ENCODE data around the gene ARHGAP31.
"Not testable (repeated sequence)": the region's sequence is repeated elsewhere in the genome, so short reads cannot be mapped to it uniquely, and the experiment has no call there.

ARHGAP31 gene

GRCh38 chr3:119293871-119294695, at the start of gene ARHGAP31:
TSS of gene ARHGAP31 (plus strand) at chr3:119294383. CDS start at chr3:119294905, 522 bp downstream.
- no peaks in the 10 kb centered on the region for H3K9me3 ChIP-seq (ENCODE audit: control insufficient read depth, insufficient read depth, low read length)
- peaks cover 18% of the 10 kb centered on the region; the same call in 1 of the 2 replicates for H3K4me1 ChIP-seq (ENCODE audit: insufficient read depth, low read length)
- peak within 1 kb of the TSS; percentile 78 for H3K9ac ChIP-seq (ENCODE audit: low read depth, low read length)
- no peaks in the 10 kb centered on the region for H3K36me3 ChIP-seq (ENCODE audit: insufficient read depth, low read length)

- Histone ChIP-seq H3K9me3 (ENCODE audit: control insufficient read depth, insufficient read depth, low read length) (peaks cover 12% of the 10 kb centered on the region; the same call in 1 of the 2 replicates), H3K36me3 (ENCODE audit: insufficient read depth, low read length) (no peaks in the 10 kb centered on the region), H3K9ac (ENCODE audit: low read depth, low read length) (no peak overlapping the region), H3K4me1 (ENCODE audit: insufficient read depth, low read length) (no peaks in the 10 kb centered on the region)
Observed at GRCh38 chr3:119245778-119246177, 48.4 kb upstream of the ARHGAP31 start.

- no peaks in the 10 kb centered on the region for H3K36me3 ChIP-seq (ENCODE audit: insufficient read depth, low read length)
- H3K4me1 ChIP-seq (ENCODE audit: insufficient read depth, low read length) = peaks cover 7% of the 10 kb centered on the region; the same call in 1 of the 2 replicates
- no peaks in the 10 kb centered on the region; the same call in 1 of the 2 replicates for H3K9me3 ChIP-seq (ENCODE audit: control insufficient read depth, insufficient read depth, low read length)
- H3K9ac ChIP-seq (ENCODE audit: low read depth, low read length) = no peak overlapping the region
Observed at GRCh38 chr3:119255214-119255613, 39.0 kb upstream of the ARHGAP31 start.

GRCh38 chr3:119257111-119257510, 37.1 kb upstream of the ARHGAP31 start:
- Histone ChIP-seq H3K36me3 (ENCODE audit: insufficient read depth, low read length) (no peaks in the 10 kb centered on the region), H3K9me3 (ENCODE audit: control insufficient read depth, insufficient read depth, low read length) (no peaks in the 10 kb centered on the region), H3K4me1 (ENCODE audit: insufficient read depth, low read length) (peaks cover 12% of the 10 kb centered on the region; the same call in 1 of the 2 replicates), H3K9ac (ENCODE audit: low read depth, low read length) (no peak overlapping the region)

- Histone ChIP-seq H3K36me3 (ENCODE audit: insufficient read depth, low read length) (no peaks in the 10 kb centered on the region), H3K4me1 (ENCODE audit: insufficient read depth, low read length) (peaks cover 12% of the 10 kb centered on the region; the same call in 1 of the 2 replicates), H3K9me3 (ENCODE audit: control insufficient read depth, insufficient read depth, low read length) (no peaks in the 10 kb centered on the region), H3K9ac (ENCODE audit: low read depth, low read length) (no peak overlapping the region)
Observed at GRCh38 chr3:119257654-119258410, 36.4 kb upstream of the ARHGAP31 start.

GRCh38 chr3:119258915-119259314, 35.3 kb upstream of the ARHGAP31 start:
- H3K9ac ChIP-seq (ENCODE audit: low read depth, low read length) = no peak overlapping the region

GRCh38 chr3:119259821-119260220, 34.4 kb upstream of the ARHGAP31 start:
- peaks cover 12% of the 10 kb centered on the region; the same call in 1 of the 2 replicates for H3K4me1 ChIP-seq (ENCODE audit: insufficient read depth, low read length)
- no peak overlapping the region for H3K9ac ChIP-seq (ENCODE audit: low read depth, low read length)
- no peaks in the 10 kb centered on the region for H3K36me3 ChIP-seq (ENCODE audit: insufficient read depth, low read length)
- no peaks in the 10 kb centered on the region for H3K9me3 ChIP-seq (ENCODE audit: control insufficient read depth, insufficient read depth, low read length)

More at GRCh38 chr3:119258915-119259314, 35.3 kb upstream of the ARHGAP31 start:
- no peaks in the 10 kb centered on the region for H3K9me3 ChIP-seq (ENCODE audit: control insufficient read depth, insufficient read depth, low read length)
- H3K4me1 ChIP-seq (ENCODE audit: insufficient read depth, low read length) = peaks cover 12% of the 10 kb centered on the region; the same call in 1 of the 2 replicates
- H3K36me3 ChIP-seq (ENCODE audit: insufficient read depth, low read length) = no peaks in the 10 kb centered on the region

GRCh38 chr3:119261055-119261454, 33.1 kb upstream of the ARHGAP31 start:
- Histone ChIP-seq H3K9me3 (ENCODE audit: control insufficient read depth, insufficient read depth, low read length) (no peaks in the 10 kb centered on the region), H3K9ac (ENCODE audit: low read depth, low read length) (no peak overlapping the region), H3K36me3 (ENCODE audit: insufficient read depth, low read length) (no peaks in the 10 kb centered on the region), H3K4me1 (ENCODE audit: insufficient read depth, low read length) (0 out of 2 replicates have a peak, but pooled peaks cover 10% of the 10 kb centered on the region)

GRCh38 chr3:119270212-119270611, 24.0 kb upstream of the ARHGAP31 start:
- not testable (repeated sequence) for H3K9ac ChIP-seq (ENCODE audit: low read depth, low read length); H3K36me3 ChIP-seq (ENCODE audit: insufficient read depth, low read length); H3K9me3 ChIP-seq (ENCODE audit: control insufficient read depth, insufficient read depth, low read length)

GRCh38 chr3:119276680-119277079, 17.5 kb upstream of the ARHGAP31 start:
- H3K9me3 ChIP-seq (ENCODE audit: control insufficient read depth, insufficient read depth, low read length) = no peaks in the 10 kb centered on the region
- no peak overlapping the region for H3K9ac ChIP-seq (ENCODE audit: low read depth, low read length)
- H3K36me3 ChIP-seq (ENCODE audit: insufficient read depth, low read length) = no peaks in the 10 kb centered on the region
- peaks cover 10% of the 10 kb centered on the region; the same call in 1 of the 2 replicates for H3K4me1 ChIP-seq (ENCODE audit: insufficient read depth, low read length)

More at GRCh38 chr3:119270212-119270611, 24.0 kb upstream of the ARHGAP31 start:
- H3K4me1 ChIP-seq (ENCODE audit: insufficient read depth, low read length) = not testable (repeated sequence)

- H3K9ac ChIP-seq (ENCODE audit: low read depth, low read length) = no peak overlapping the region
- H3K4me1 ChIP-seq (ENCODE audit: insufficient read depth, low read length) = peaks cover 10% of the 10 kb centered on the region; the same call in 1 of the 2 replicates
- H3K36me3 ChIP-seq (ENCODE audit: insufficient read depth, low read length) = no peaks in the 10 kb centered on the region
- no peaks in the 10 kb centered on the region; the same call in 1 of the 2 replicates for H3K9me3 ChIP-seq (ENCODE audit: control insufficient read depth, insufficient read depth, low read length)
Observed at GRCh38 chr3:119279101-119279554, 15.1 kb upstream of the ARHGAP31 start.

- Histone ChIP-seq H3K9ac (ENCODE audit: low read depth, low read length) (no peak overlapping the region), H3K4me1 (ENCODE audit: insufficient read depth, low read length) (peaks cover 10% of the 10 kb centered on the region; the same call in 1 of the 2 replicates), H3K36me3 (ENCODE audit: insufficient read depth, low read length) (no peaks in the 10 kb centered on the region), H3K9me3 (ENCODE audit: control insufficient read depth, insufficient read depth, low read length) (no peaks in the 10 kb centered on the region; the same call in 1 of the 2 replicates)
Observed at GRCh38 chr3:119279584-119280243, 14.5 kb upstream of the ARHGAP31 start.

GRCh38 chr3:119288669-119289403, 5.3 kb upstream of the ARHGAP31 start:
- Histone ChIP-seq H3K4me1 (ENCODE audit: insufficient read depth, low read length) (peaks cover 12% of the 10 kb centered on the region; the same call in 1 of the 2 replicates), H3K9me3 (ENCODE audit: control insufficient read depth, insufficient read depth, low read length) (no peaks in the 10 kb centered on the region), H3K36me3 (ENCODE audit: insufficient read depth, low read length) (no peaks in the 10 kb centered on the region), H3K9ac (ENCODE audit: low read depth, low read length) (no peak overlapping the region)

Data from ES-I3 (cell line).